ENCODE results near the gene EIF2AK3. TPM values are rescaled to one million over a fixed set of nuclear protein-coding genes. Genes with fewer than 3 reads are reported as not detected.
A peak's percentile ranks its signal among the peaks of the same experiment; 100 is the strongest.

The EIF2AK3 gene
- polyA plus RNA-seq, 1 donor from 2014 or later, result 23.2 TPM

DNA sequence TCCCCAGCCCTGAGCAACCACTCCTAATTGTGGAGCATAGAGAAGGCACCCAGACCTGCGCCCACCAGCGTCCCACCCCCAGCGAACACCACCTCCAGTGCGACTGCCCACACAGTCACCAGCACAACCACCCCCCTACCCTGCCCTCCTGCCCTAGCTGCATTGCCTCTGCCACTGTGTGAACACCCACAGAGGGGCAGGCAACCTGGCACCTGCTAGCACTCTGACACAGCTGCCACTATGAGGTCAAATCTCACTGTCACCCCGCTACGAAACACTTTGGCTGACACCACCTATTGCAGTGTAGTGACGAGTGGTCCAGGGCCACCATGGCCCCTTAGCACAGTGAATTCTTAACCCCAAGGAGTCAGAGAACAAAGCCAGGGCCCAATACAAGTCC, 14.1 kb upstream of the EIF2AK3 start:
- Histone ChIP-seq H3K79me2 (replicated peaks; ENCODE audit: insufficient read depth, low read length) (no peaks in the 10 kb centered on the region), H3F3A (ENCODE audit: insufficient read depth, low read length, poor library complexity, severe bottlenecking) (no peaks in the 10 kb centered on the region), H2AFZ (ENCODE audit: low read depth, low read length) (no peak overlapping the region), H3K9me2 (ENCODE audit: insufficient read depth, low read length) (no peaks in the 10 kb centered on the region), H3K9me3 (ENCODE audit: low read length) (no peaks in the 10 kb centered on the region), H3K9ac (ENCODE audit: low read length) (no peak overlapping the region), H3K4me3 (ENCODE audit: low read length) (no peak overlapping the region), H3K36me3 (ENCODE audit: insufficient read depth, low read length) (no peaks in the 10 kb centered on the region), H4K20me1 (ENCODE audit: insufficient read depth) (no peaks in the 10 kb centered on the region), H3K27me3 (ENCODE audit: insufficient read depth, low read depth, low read length) (no peaks in the 10 kb centered on the region), H3K4me2 (ENCODE audit: low read length) (no peak overlapping the region), H3K27ac (ENCODE audit: low read length) (no peak overlapping the region)
- no peak for TF ChIP-seq MXI1 (conservative IDR thresholded peaks at IDR 0.05; ENCODE audit: poor library complexity, severe bottlenecking)
- TF ChIP-seq POLR2AphosphoS5 (IDR thresholded peaks at IDR 0.05), result no peak
- no peak for TF ChIP-seq SMC3 (conservative IDR thresholded peaks at IDR 0.05; ENCODE audit: poor library complexity)
- TF ChIP-seq TAF1 (IDR thresholded peaks at IDR 0.05; ENCODE audit: low read depth), result no peak
- TF ChIP-seq, protein P1, sequence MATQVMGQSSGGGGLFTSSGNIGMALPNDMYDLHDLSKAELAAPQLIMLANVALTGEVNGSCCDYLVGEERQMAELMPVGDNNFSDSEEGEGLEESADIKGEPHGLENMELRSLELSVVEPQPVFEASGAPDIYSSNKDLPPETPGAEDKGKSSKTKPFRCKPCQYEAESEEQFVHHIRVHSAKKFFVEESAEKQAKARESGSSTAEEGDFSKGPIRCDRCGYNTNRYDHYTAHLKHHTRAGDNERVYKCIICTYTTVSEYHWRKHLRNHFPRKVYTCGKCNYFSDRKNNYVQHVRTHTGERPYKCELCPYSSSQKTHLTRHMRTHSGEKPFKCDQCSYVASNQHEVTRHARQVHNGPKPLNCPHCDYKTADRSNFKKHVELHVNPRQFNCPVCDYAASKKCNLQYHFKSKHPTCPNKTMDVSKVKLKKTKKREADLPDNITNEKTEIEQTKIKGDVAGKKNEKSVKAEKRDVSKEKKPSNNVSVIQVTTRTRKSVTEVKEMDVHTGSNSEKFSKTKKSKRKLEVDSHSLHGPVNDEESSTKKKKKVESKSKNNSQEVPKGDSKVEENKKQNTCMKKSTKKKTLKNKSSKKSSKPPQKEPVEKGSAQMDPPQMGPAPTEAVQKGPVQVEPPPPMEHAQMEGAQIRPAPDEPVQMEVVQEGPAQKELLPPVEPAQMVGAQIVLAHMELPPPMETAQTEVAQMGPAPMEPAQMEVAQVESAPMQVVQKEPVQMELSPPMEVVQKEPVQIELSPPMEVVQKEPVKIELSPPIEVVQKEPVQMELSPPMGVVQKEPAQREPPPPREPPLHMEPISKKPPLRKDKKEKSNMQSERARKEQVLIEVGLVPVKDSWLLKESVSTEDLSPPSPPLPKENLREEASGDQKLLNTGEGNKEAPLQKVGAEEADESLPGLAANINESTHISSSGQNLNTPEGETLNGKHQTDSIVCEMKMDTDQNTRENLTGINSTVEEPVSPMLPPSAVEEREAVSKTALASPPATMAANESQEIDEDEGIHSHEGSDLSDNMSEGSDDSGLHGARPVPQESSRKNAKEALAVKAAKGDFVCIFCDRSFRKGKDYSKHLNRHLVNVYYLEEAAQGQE (IDR thresholded peaks at IDR 0.05; ENCODE audit: borderline replicate concordance), result no peak
- no peak for TF ChIP-seq EP300 (conservative IDR thresholded peaks at IDR 0.05; ENCODE audit: poor library complexity, severe bottlenecking)
- TF ChIP-seq EZH2 (IDR thresholded peaks at IDR 0.05; ENCODE audit: borderline replicate concordance, insufficient read depth, low read length, poor library complexity, severe bottlenecking), result no peak
- TF ChIP-seq RAD21 (conservative IDR thresholded peaks at IDR 0.05), result no peak
- TF ChIP-seq, protein P2, sequence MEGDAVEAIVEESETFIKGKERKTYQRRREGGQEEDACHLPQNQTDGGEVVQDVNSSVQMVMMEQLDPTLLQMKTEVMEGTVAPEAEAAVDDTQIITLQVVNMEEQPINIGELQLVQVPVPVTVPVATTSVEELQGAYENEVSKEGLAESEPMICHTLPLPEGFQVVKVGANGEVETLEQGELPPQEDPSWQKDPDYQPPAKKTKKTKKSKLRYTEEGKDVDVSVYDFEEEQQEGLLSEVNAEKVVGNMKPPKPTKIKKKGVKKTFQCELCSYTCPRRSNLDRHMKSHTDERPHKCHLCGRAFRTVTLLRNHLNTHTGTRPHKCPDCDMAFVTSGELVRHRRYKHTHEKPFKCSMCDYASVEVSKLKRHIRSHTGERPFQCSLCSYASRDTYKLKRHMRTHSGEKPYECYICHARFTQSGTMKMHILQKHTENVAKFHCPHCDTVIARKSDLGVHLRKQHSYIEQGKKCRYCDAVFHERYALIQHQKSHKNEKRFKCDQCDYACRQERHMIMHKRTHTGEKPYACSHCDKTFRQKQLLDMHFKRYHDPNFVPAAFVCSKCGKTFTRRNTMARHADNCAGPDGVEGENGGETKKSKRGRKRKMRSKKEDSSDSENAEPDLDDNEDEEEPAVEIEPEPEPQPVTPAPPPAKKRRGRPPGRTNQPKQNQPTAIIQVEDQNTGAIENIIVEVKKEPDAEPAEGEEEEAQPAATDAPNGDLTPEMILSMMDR (IDR thresholded peaks at IDR 0.05; ENCODE audit: poor library complexity, severe bottlenecking), result no peak

DNA sequence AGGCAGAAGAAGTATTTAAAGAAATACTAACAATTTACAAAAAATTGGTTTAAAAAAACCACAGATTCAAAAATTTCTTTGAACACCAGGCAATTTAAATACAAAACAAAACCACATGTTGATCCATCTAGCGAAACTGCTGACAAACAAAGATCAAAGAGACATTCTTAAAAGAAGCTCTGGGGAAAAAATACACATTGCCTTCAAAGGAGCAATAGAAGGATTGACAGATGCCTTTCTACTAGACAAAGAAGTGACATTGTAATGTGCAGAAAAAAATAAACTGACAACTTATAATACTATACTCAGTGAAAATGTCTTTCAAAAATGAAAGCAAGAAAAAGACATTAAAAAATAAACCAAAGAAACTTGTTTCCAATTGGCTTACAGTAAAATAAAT, 12.6 kb upstream of the EIF2AK3 start:
- Histone ChIP-seq H3K4me3 (ENCODE audit: low read length) (no peak overlapping the region), H3K4me2 (ENCODE audit: low read length) (no peak overlapping the region), H3K79me2 (replicated peaks; ENCODE audit: insufficient read depth, low read length) (no peaks in the 10 kb centered on the region), H3K9ac (ENCODE audit: low read length) (no peak overlapping the region), H3K9me3 (ENCODE audit: low read length) (no peaks in the 10 kb centered on the region), H2AFZ (ENCODE audit: low read depth, low read length) (no peak overlapping the region), H3K27ac (ENCODE audit: low read length) (no peak overlapping the region), H3K36me3 (ENCODE audit: insufficient read depth, low read length) (no peaks in the 10 kb centered on the region), H3F3A (ENCODE audit: insufficient read depth, low read length, poor library complexity, severe bottlenecking) (no peaks in the 10 kb centered on the region), H3K27me3 (ENCODE audit: insufficient read depth, low read depth, low read length) (no peaks in the 10 kb centered on the region), H3K9me2 (ENCODE audit: insufficient read depth, low read length) (no peaks in the 10 kb centered on the region), H4K20me1 (ENCODE audit: insufficient read depth) (no peaks in the 10 kb centered on the region)
- TF ChIP-seq MXI1 (conservative IDR thresholded peaks at IDR 0.05; ENCODE audit: poor library complexity, severe bottlenecking) (no peak), EZH2 (IDR thresholded peaks at IDR 0.05; ENCODE audit: borderline replicate concordance, insufficient read depth, low read length, poor library complexity, severe bottlenecking) (no peak), EP300 (conservative IDR thresholded peaks at IDR 0.05; ENCODE audit: poor library complexity, severe bottlenecking) (peak; percentile 67)

All from neural cell (in vitro differentiated cells).